ENCODE measurements around the gene ACP4. TPM values are rescaled to one million over a fixed set of nuclear protein-coding genes. Genes with fewer than 3 reads are reported as not detected.

Gene ACP4
- total and polyA plus RNA-seq, 2 experiments from 2014 or later: not detected

GRCh38 chr19:50794876-50795663 is 4.9 kb downstream of the ACP4 start:
- no peaks in the 10 kb centered on the region for H3K27me3 ChIP-seq (ENCODE audit: insufficient read depth)
- peaks cover 7% of the 10 kb centered on the region; the same call in 2 of the 3 replicates for H3K4me1 Mint-ChIP-seq
- H3K79me2 ChIP-seq (replicated peaks; ENCODE audit: insufficient read depth): peaks cover 9% of the 10 kb centered on the region
- H3K9me3 Mint-ChIP-seq: peaks cover 6% of the 10 kb centered on the region
- peak overlapping the region; percentile 89; the same call in 1 of the 2 replicates for H3K27ac Mint-ChIP-seq
- H3K36me3 ChIP-seq (ENCODE audit: insufficient read depth): peaks cover 10% of the 10 kb centered on the region; the same call in 1 of the 2 replicates
- H3K9me2 ChIP-seq (ENCODE audit: insufficient read depth): no peaks in the 10 kb centered on the region
- H3K4me3 Mint-ChIP-seq: no peak overlapping the region
- 0 out of 2 replicates have a peak overlapping the region, but pooled peaks have one; percentile 14 for H3K4me2 ChIP-seq
- peaks cover 44% of the 10 kb centered on the region for H3F3A ChIP-seq (replicated peaks; ENCODE audit: low read depth)
- H3K27ac ChIP-seq (ENCODE audit: low read depth): peak overlapping the region; percentile 90; the same call in 1 of the 2 replicates
- H3K27me3 Mint-ChIP-seq (ENCODE audit: insufficient read depth, low read depth, poor library complexity): peaks cover 32% of the 10 kb centered on the region
- peaks cover 45% of the 10 kb centered on the region for H4K20me1 ChIP-seq (replicated peaks; ENCODE audit: insufficient read depth)
- H3K36me3 Mint-ChIP-seq (ENCODE audit: low read depth): peaks cover 42% of the 10 kb centered on the region
- peaks cover 9% of the 10 kb centered on the region for H3K4me1 ChIP-seq (ENCODE audit: insufficient read depth)
- no peak overlapping the region for H2AFZ ChIP-seq
- TF ChIP-seq NANOG (IDR thresholded peaks at IDR 0.05; ENCODE audit: borderline replicate concordance): no peak
- TF ChIP-seq CREB1 (CRISPR knock-in tag; IDR thresholded peaks at IDR 0.05; ENCODE audit: low read depth): no peak
- TF ChIP-seq JUNB (IDR thresholded peaks at IDR 0.05; ENCODE audit: unreplicated experiment): no peak
- TF ChIP-seq STAT1 (IDR thresholded peaks at IDR 0.05; ENCODE audit: unreplicated experiment): no peak
- TF ChIP-seq CTCF (conservative IDR thresholded peaks at IDR 0.05; ENCODE audit: low read depth in 2 of 2): peak; percentile 43 to 44
- TF ChIP-seq ETS1 (IDR thresholded peaks at IDR 0.05): no peak
- no peak for TF ChIP-seq ZNF114 (CRISPR knock-in tag; IDR thresholded peaks at IDR 0.05)
- no peak for TF ChIP-seq ZNF331 (CRISPR knock-in tag; IDR thresholded peaks at IDR 0.05; ENCODE audit: low read depth)
- TF ChIP-seq POLR2AphosphoS5 (IDR thresholded peaks at IDR 0.05; ENCODE audit: low read depth): peak; percentile 63
- TF ChIP-seq EZH2phosphoT487 (IDR thresholded peaks at IDR 0.05; ENCODE audit: unreplicated experiment): no peak
- TF ChIP-seq, protein P1, sequence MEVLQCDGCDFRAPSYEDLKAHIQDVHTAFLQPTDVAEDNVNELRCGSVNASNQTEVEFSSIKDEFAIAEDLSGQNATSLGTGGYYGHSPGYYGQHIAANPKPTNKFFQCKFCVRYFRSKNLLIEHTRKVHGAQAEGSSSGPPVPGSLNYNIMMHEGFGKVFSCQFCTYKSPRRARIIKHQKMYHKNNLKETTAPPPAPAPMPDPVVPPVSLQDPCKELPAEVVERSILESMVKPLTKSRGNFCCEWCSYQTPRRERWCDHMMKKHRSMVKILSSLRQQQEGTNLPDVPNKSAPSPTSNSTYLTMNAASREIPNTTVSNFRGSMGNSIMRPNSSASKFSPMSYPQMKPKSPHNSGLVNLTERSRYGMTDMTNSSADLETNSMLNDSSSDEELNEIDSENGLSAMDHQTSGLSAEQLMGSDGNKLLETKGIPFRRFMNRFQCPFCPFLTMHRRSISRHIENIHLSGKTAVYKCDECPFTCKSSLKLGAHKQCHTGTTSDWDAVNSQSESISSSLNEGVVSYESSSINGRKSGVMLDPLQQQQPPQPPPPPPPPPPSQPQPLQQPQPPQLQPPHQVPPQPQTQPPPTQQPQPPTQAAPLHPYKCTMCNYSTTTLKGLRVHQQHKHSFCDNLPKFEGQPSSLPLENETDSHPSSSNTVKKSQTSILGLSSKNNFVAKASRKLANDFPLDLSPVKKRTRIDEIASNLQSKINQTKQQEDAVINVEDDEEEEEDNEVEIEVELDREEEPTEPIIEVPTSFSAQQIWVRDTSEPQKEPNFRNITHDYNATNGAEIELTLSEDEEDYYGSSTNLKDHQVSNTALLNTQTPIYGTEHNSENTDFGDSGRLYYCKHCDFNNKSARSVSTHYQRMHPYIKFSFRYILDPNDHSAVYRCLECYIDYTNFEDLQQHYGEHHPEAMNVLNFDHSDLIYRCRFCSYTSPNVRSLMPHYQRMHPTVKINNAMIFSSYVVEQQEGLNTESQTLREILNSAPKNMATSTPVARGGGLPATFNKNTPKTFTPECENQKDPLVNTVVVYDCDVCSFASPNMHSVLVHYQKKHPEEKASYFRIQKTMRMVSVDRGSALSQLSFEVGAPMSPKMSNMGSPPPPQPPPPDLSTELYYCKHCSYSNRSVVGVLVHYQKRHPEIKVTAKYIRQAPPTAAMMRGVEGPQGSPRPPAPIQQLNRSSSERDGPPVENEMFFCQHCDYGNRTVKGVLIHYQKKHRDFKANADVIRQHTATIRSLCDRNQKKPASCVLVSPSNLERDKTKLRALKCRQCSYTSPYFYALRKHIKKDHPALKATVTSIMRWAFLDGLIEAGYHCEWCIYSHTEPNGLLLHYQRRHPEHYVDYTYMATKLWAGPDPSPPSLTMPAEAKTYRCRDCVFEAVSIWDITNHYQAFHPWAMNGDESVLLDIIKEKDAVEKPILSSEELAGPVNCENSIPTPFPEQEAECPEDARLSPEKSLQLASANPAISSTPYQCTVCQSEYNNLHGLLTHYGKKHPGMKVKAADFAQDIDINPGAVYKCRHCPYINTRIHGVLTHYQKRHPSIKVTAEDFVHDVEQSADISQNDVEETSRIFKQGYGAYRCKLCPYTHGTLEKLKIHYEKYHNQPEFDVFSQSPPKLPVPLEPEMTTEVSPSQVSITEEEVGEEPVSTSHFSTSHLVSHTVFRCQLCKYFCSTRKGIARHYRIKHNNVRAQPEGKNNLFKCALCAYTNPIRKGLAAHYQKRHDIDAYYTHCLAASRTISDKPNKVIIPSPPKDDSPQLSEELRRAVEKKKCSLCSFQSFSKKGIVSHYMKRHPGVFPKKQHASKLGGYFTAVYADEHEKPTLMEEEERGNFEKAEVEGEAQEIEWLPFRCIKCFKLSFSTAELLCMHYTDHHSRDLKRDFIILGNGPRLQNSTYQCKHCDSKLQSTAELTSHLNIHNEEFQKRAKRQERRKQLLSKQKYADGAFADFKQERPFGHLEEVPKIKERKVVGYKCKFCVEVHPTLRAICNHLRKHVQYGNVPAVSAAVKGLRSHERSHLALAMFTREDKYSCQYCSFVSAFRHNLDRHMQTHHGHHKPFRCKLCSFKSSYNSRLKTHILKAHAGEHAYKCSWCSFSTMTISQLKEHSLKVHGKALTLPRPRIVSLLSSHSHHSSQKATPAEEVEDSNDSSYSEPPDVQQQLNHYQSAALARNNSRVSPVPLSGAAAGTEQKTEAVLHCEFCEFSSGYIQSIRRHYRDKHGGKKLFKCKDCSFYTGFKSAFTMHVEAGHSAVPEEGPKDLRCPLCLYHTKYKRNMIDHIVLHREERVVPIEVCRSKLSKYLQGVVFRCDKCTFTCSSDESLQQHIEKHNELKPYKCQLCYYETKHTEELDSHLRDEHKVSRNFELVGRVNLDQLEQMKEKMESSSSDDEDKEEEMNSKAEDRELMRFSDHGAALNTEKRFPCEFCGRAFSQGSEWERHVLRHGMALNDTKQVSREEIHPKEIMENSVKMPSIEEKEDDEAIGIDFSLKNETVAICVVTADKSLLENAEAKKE (CRISPR knock-in tag; IDR thresholded peaks at IDR 0.05): no peak
- no peak for TF ChIP-seq EZH2 (IDR thresholded peaks at IDR 0.05; ENCODE audit: low read depth, unreplicated experiment)
- no peak for TF ChIP-seq REST (IDR thresholded peaks at IDR 0.05; ENCODE audit: unreplicated experiment)
- peak; percentile 29 for ATAC-seq
- peak; percentile 67 for DNase-seq (ENCODE audit: low spot score)
- no peak overlapping the region for H3K4me3 ChIP-seq

Data from GM23338 (cell line).